Measurements from ENCODE around the gene MCHR1.

GRCh38 chr22:40641269-40641668 is 38.0 kb upstream of the MCHR1 start:
- TF ChIP-seq CTCF (optimal IDR thresholded peaks at IDR 0.05 in 1 of 3, IDR thresholded peaks at IDR 0.05 in 1 of 3, conservative IDR thresholded peaks at IDR 0.05 in 1 of 3; ENCODE audit: extremely low read depth in 1 of 3, insufficient read depth in 2 of 3, low read length in 3 of 3) = no peak
- no peak for TF ChIP-seq EZH2 (IDR thresholded peaks at IDR 0.05; ENCODE audit: low read length)

Measured in keratinocyte (primary cell).